Endodermal cell (in vitro differentiated cells): ENCODE data around the gene SH3TC1. TPM values are rescaled to one million over a fixed set of nuclear protein-coding genes. Genes with fewer than 3 reads are reported as not detected.
A peak's percentile ranks its signal among the peaks of the same experiment; 100 is the strongest.

Source experiments
- DNase-seq: peaks from one replicate; pipeline ENCODE4 v3.0.0-alpha.2; 2017
- H3K27ac ChIP-seq: 2 replicates; pipeline ENCODE4 v1.5.1; 2013; ENCODE audit warnings: mild to moderate bottlenecking, low read depth, low read length, moderate library complexity
- H3K27me3 ChIP-seq: 2 replicates; pipeline ENCODE4 v1.6.1; 2013; ENCODE audit warnings: mild to moderate bottlenecking, low read length, moderate library complexity; ENCODE audit not compliant: insufficient read depth, control insufficient read depth, poor library complexity, severe bottlenecking
- H3K36me3 ChIP-seq: 2 replicates; pipeline ENCODE4 v1.7.0; 2013; ENCODE audit warnings: mild to moderate bottlenecking, low read length, moderate library complexity; ENCODE audit not compliant: control insufficient read depth, insufficient read depth
- H3K4me1 ChIP-seq: one replicate; pipeline ENCODE4 v1.7.0; 2013; ENCODE audit warnings: low read length; ENCODE audit not compliant: control insufficient read depth, insufficient read depth
- H3K4me3 ChIP-seq: 2 replicates; pipeline ENCODE4 v1.5.1; 2013; ENCODE audit warnings: mild to moderate bottlenecking, low read length, moderate library complexity
- H3K9ac ChIP-seq: 2 replicates; pipeline ENCODE4 v1.6.1; 2013; ENCODE audit warnings: mild to moderate bottlenecking, low read length, moderate library complexity; ENCODE audit not compliant: poor library complexity, severe bottlenecking; ENCODE audit errors: extremely low read depth
- H3K9me3 ChIP-seq: 2 replicates; pipeline ENCODE4 v1.6.1; 2013; ENCODE audit warnings: mild to moderate bottlenecking, low read length, moderate library complexity; ENCODE audit not compliant: control insufficient read depth
- H3K27ac Mint-ChIP-seq: 2 replicates; pipeline ENCODE4 v1.8.0; 2020; ENCODE audit warnings: mixed read lengths
- H3K27me3 Mint-ChIP-seq: 2 replicates; pipeline ENCODE4 v1.8.0; 2021; ENCODE audit warnings: mild to moderate bottlenecking, mixed read lengths; ENCODE audit not compliant: insufficient read depth
- H3K36me3 Mint-ChIP-seq: 2 replicates; pipeline ENCODE4 v1.8.0; 2020; ENCODE audit warnings: low read depth, mixed read lengths
- H3K4me1 Mint-ChIP-seq: 2 replicates; pipeline ENCODE4 v1.8.0; 2020; ENCODE audit warnings: mixed read lengths
- H3K4me3 Mint-ChIP-seq: 2 replicates; pipeline ENCODE4 v1.8.0; 2020; ENCODE audit warnings: mild to moderate bottlenecking, moderate library complexity, mixed read lengths
- H3K9me3 Mint-ChIP-seq: 2 replicates; pipeline ENCODE4 v1.8.0; 2020; ENCODE audit warnings: mild to moderate bottlenecking, mixed read lengths
- CTCF ChIP-seq: fragments of 200-600 bp; sonication (generic); conservative IDR thresholded peaks from 2 replicates; pipeline ENCODE4 v1.5.0; 2021; ENCODE audit warnings: antibody characterized with exemption, mild to moderate bottlenecking
- WGBS, 2 experiments: methylation state at CpG; one replicate each; pipeline versions ENCODE4 v1.1.5 to v1.1.7; 2013; ENCODE audit warnings: missing lambda C conversion rate in 2 of 2, mixed read lengths in 1 of 2; ENCODE audit not compliant: insufficient coverage in 1 of 2, insufficient read length in 1 of 2; 5-methylcytosine and 5-hydroxymethylcytosine counted together
- total RNA-seq, 2 donors: library from RNA; stranded (reverse); fragmentation: NEBNext Ultra II Directional in 1 of 2; extraction: Animal tissue kit (Norgen Biotek cat#: 25700) in 1 of 2; gene quantifications; 2 replicates in 1 of 2; 3 replicates in 1 of 2; pipeline ENCODE4 v1.2.1, GENCODE V29; 2021

The SH3TC1 gene
- total RNA-seq, 2 donors from 2014 or later, result 1.9 to 2.6 TPM

DNA sequence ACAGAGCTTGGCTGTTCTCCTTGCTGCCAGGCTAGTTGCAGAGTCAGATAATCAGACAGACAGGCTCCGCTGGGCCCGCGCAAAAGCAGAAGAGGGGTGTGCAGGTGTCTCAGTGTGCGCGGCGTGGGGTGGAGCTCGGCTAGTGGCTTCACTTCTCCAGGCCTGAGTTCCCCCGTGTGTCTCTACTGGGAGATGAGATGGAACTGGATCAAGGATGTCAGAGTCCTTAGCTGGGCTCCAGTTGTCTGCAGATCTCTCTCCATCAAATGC lies 91.5 kb downstream of the SH3TC1 start:
- TF ChIP-seq CTCF, result no peak
- Mint-ChIP-seq H3K36me3 (peaks cover 4% of the 10 kb centered on the region), H3K4me3 (no peak overlapping the region), H3K9me3 (no peaks in the 10 kb centered on the region), H3K27ac (no peak overlapping the region), H3K27me3 (no peaks in the 10 kb centered on the region), H3K4me1 (no peaks in the 10 kb centered on the region)
- Histone ChIP-seq H3K4me3 (no peak overlapping the region), H3K27ac (no peak overlapping the region), H3K27me3 (no peaks in the 10 kb centered on the region), H3K4me1 (no peaks in the 10 kb centered on the region), H3K9ac (no peak overlapping the region), H3K36me3 (no peaks in the 10 kb centered on the region), H3K9me3 (no peaks in the 10 kb centered on the region)
- 89 to 97% methylated on average over 7 to 8 of the region's 8 CpGs for WGBS, 2 experiments
- peak; percentile 30 for DNase-seq

Other genes starting within 250 kb of the SH3TC1 start
- gene ABLIM2, start 40.5 kb upstream of the SH3TC1 start, total RNA-seq, result 1 to 10 TPM in 1 of 2 donors, under 1 TPM in 1; 0.35 to 1.6 TPM
- 1 to 10 TPM; 3.2 to 4.6 TPM for gene HTRA3, start 70.5 kb downstream of the SH3TC1 start, total RNA-seq
- gene ACOX3, start 241.4 kb downstream of the SH3TC1 start, total RNA-seq, result 100 to 1,000 TPM in 1 of 2 donors, 10 to 100 TPM in 1; 55.1 to 146 TPM
- 100 to 1,000 TPM in 1 of 2 donors, 10 to 100 TPM in 1; 45.9 to 114 TPM for gene TRMT44, start 241.5 kb downstream of the SH3TC1 start, total RNA-seq